MM.1S (cell line): ENCODE data around the gene YY2.

Source experiments
- DNase-seq: peaks from one replicate; pipeline ENCODE4 v3.0.0-alpha.2; 2015
- H2AFZ ChIP-seq: fragments of 300-600 bp; sonication (generic); 2 replicates; pipeline ENCODE4 v1.6.0; 2016; ENCODE audit warnings: antibody characterized with exemption, low read length
- H3F3A ChIP-seq: fragments of 300-600 bp; sonication (generic); 2 replicates; pipeline ENCODE4 v1.6.1; 2016; ENCODE audit warnings: mild to moderate bottlenecking, antibody characterized with exemption, low read length, moderate library complexity, mixed read lengths; ENCODE audit not compliant: insufficient read depth
- H3K27ac ChIP-seq: fragments of 300-600 bp; sonication (generic); 2 replicates; pipeline ENCODE4 v1.5.1; 2016; ENCODE audit warnings: mild to moderate bottlenecking, low read length
- H3K27me3 ChIP-seq: fragments of 300-600 bp; sonication (generic); replicated peaks from 2 replicates; pipeline ENCODE4 v1.6.0; 2016; ENCODE audit warnings: low read length; ENCODE audit not compliant: insufficient read depth
- H3K36me3 ChIP-seq: fragments of 300-600 bp; sonication (generic); replicated peaks from 2 replicates; pipeline ENCODE4 v1.6.1; 2016; ENCODE audit warnings: mild to moderate bottlenecking, low read length, mixed read lengths; ENCODE audit not compliant: insufficient read depth
- H3K4me1 ChIP-seq: fragments of 300-600 bp; sonication (generic); 2 replicates; pipeline ENCODE4 v1.6.1; 2016; ENCODE audit warnings: low read length, mixed read lengths
- H3K4me2 ChIP-seq: fragments of 300-600 bp; sonication (generic); 2 replicates; pipeline ENCODE4 v1.6.0; 2016; ENCODE audit warnings: low read depth, low read length
- H3K4me3 ChIP-seq: fragments of 300-600 bp; sonication (generic); 2 replicates; pipeline ENCODE4 v1.5.1; 2016; ENCODE audit warnings: low read length, mixed read lengths
- H3K79me2 ChIP-seq: fragments of 300-600 bp; sonication (generic); 2 replicates; pipeline ENCODE4 v1.6.1; 2016; ENCODE audit warnings: mixed run types, low read length, mixed read lengths
- H3K9ac ChIP-seq: fragments of 300-600 bp; sonication (generic); 2 replicates; pipeline ENCODE4 v1.6.1; 2016; ENCODE audit warnings: low read length, mixed read lengths
- H3K9me2 ChIP-seq: fragments of 300-600 bp; sonication (generic); replicated peaks from 2 replicates; pipeline ENCODE4 v1.6.1; 2016; ENCODE audit warnings: mild to moderate bottlenecking, low read length, mixed read lengths; ENCODE audit not compliant: insufficient read depth
- H3K9me3 ChIP-seq: fragments of 300-600 bp; sonication (generic); replicated peaks from 2 replicates; pipeline ENCODE4 v1.6.1; 2016; ENCODE audit warnings: mild to moderate bottlenecking, low read length, mixed read lengths; ENCODE audit not compliant: insufficient read depth
- H4K20me1 ChIP-seq: fragments of 300-600 bp; sonication (generic); 2 replicates; pipeline ENCODE4 v1.6.1; 2016; ENCODE audit warnings: mild to moderate bottlenecking, low read length, moderate library complexity, mixed read lengths; ENCODE audit not compliant: insufficient read depth
- CTCF ChIP-seq: fragments of 300-600 bp; sonication (generic); IDR thresholded peaks from 2 replicates; pipeline ENCODE4 v1.5.1; 2016; ENCODE audit warnings: antibody characterized with exemption, low read length, mixed read lengths
- EZH2 ChIP-seq: fragments of 300-600 bp; sonication (generic); optimal IDR thresholded peaks from 2 replicates; pipeline ENCODE3; 2017; ENCODE audit warnings: low read depth, mild to moderate bottlenecking, antibody characterized with exemption, low read length, mixed read lengths
- EZH2phosphoT487 ChIP-seq: fragments of 300-600 bp; sonication (generic); IDR thresholded peaks from 2 replicates; pipeline ENCODE4 v1.6.1; 2018; ENCODE audit warnings: antibody characterized with exemption, low read length

YY2 gene

GRCh38 chrX:21905953-21906352 is 50.2 kb downstream of the YY2 start:
- no peaks in the 10 kb centered on the region for H3K27me3 ChIP-seq
- no peak overlapping the region for H3K27ac ChIP-seq
- H3K9ac ChIP-seq = no peak overlapping the region
- no peaks in the 10 kb centered on the region for H3F3A ChIP-seq
- H3K9me3 ChIP-seq = no peaks in the 10 kb centered on the region
- no peak overlapping the region for H3K4me2 ChIP-seq
- no peak for TF ChIP-seq EZH2
- no peak for TF ChIP-seq EZH2phosphoT487
- no peak for TF ChIP-seq CTCF
- H3K36me3 ChIP-seq = no peaks in the 10 kb centered on the region
- H3K79me2 ChIP-seq = no peaks in the 10 kb centered on the region
- no peaks in the 10 kb centered on the region for H3K9me2 ChIP-seq
- H3K4me3 ChIP-seq = no peak overlapping the region
- H2AFZ ChIP-seq = no peak overlapping the region
- H3K4me1 ChIP-seq = no peaks in the 10 kb centered on the region
- no peaks in the 10 kb centered on the region for H4K20me1 ChIP-seq
- DNase-seq = no peak

DNA sequence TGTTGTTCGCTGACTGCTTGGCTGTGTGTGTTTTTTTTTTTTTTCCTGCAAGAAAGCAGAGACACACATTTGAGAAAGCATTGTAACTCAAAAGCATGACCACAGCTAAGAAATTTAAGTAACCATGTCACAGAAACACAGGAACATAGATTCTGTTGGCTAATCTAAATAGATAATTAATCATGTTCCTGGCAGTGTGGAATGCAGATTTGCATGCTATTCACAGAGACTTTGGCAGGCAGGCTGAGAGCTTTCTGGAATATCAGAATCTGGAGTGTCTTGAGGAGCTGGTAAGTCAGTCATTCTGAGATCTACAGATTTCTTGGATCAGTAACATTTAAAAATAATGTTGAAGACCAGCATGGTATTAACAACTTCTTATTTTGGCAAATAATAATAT is 51.5 kb downstream of the YY2 start:
- no peaks in the 10 kb centered on the region for H4K20me1 ChIP-seq
- H3K4me3 ChIP-seq = no peak overlapping the region
- no peaks in the 10 kb centered on the region for H3F3A ChIP-seq
- H3K36me3 ChIP-seq = no peaks in the 10 kb centered on the region
- H3K9me3 ChIP-seq = no peaks in the 10 kb centered on the region
- H3K27ac ChIP-seq = no peak overlapping the region
- no peaks in the 10 kb centered on the region for H3K27me3 ChIP-seq
- H3K9me2 ChIP-seq = no peaks in the 10 kb centered on the region
- no peak for DNase-seq
- no peaks in the 10 kb centered on the region for H3K4me1 ChIP-seq
- no peak overlapping the region for H2AFZ ChIP-seq
- no peak overlapping the region for H3K9ac ChIP-seq
- no peak for TF ChIP-seq EZH2phosphoT487
- no peak for TF ChIP-seq EZH2
- TF ChIP-seq CTCF = no peak
- H3K4me2 ChIP-seq = no peak overlapping the region
- H3K79me2 ChIP-seq = no peaks in the 10 kb centered on the region
